ENCODE data around the gene DPP3. TPM values are rescaled to one million over a fixed set of nuclear protein-coding genes. Genes with fewer than 3 reads are reported as not detected.
"Not testable (repeated sequence)": the region's sequence is repeated elsewhere in the genome, so short reads cannot be mapped to it uniquely, and the experiment has no call there.

The DPP3 gene
- total RNA-seq, 1 donor from 2014 or later, result 102 TPM

- Mint-ChIP-seq H3K4me1 (ENCODE audit: low read depth) (no peaks in the 10 kb centered on the region), H3K36me3 (ENCODE audit: low read depth) (peaks cover 15% of the 10 kb centered on the region), H3K9me3 (no peaks in the 10 kb centered on the region), H3K27me3 (ENCODE audit: insufficient read depth) (no peaks in the 10 kb centered on the region), H3K4me3 (no peak overlapping the region), H3K27ac (no peak overlapping the region)
- DNase-seq (ENCODE audit: low spot score), result no peak
- intact Hi-C loops (cut with micrococcal nuclease), result no loop called here
Measured at GRCh38 chr11:66532784-66533183, 52.5 kb downstream of the DPP3 start.

DNA sequence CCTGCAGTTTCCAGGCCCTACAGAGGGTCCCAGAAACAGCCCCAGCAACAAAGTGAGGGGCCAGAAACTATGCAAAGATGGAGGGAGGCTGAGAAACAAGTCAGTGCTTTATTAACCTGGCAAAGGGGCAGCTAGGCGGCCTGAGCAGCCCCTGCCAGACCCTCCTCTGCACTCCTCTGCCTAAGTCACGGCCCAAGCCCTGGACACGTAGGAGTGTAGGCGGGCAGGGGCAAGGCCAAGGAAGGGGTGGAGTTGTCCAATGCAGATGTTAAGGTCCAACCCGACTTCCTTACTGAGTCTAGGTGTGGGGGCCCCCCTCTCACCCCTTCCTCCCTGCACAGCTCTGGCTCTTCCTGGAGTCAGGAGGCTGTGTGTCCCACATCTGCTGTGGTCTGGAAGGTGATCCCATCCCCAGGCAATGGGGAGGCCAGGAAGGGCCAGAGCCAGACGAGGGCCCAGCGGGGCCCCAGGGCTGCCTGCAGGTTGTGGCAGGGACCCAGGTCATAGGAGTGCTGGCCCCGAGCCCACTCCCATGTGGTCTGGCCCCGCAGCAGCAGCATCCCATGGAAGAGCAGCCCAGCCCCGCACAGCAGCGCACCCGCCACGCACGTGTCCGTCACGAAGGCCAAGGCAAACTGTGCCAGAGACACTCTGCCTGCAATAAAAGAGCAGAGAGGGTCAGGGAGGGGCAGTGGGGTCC is 59.1 kb downstream of the DPP3 start:
- H3K27ac Mint-ChIP-seq, result no peak overlapping the region
- H3K4me1 Mint-ChIP-seq (ENCODE audit: low read depth), result peaks cover 20% of the 10 kb centered on the region
- intact Hi-C loops (cut with micrococcal nuclease), result no loop called here
- no peak overlapping the region for H3K4me3 Mint-ChIP-seq
- no peaks in the 10 kb centered on the region for H3K9me3 Mint-ChIP-seq
- no peaks in the 10 kb centered on the region for H3K27me3 Mint-ChIP-seq (ENCODE audit: insufficient read depth)
- H3K36me3 Mint-ChIP-seq (ENCODE audit: low read depth), result peaks cover 31% of the 10 kb centered on the region
- DNase-seq (ENCODE audit: low spot score), result no peak

DNA sequence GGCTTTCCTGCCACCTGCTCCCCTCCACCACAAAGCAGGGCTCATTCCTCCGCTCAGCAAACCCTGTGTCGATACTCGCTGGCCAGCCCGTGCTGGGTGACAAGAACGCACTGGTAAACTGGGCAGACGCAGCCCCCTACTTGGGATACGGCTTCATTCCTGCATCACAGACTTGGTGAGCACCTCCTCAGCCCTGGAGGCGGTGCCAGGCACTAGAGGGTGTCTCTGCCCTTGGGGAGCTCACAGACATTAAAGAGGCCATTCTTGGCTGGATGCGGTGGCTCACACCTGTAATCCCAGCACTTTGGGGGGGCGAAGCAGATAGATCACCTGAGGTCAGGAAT is 59.6 kb downstream of the DPP3 start:
- peaks cover 31% of the 10 kb centered on the region for H3K36me3 Mint-ChIP-seq (ENCODE audit: low read depth)
- H3K27me3 Mint-ChIP-seq (ENCODE audit: insufficient read depth), result no peaks in the 10 kb centered on the region
- no peaks in the 10 kb centered on the region for H3K9me3 Mint-ChIP-seq
- H3K4me3 Mint-ChIP-seq, result no peak overlapping the region
- DNase-seq (ENCODE audit: low spot score), result no peak
- peaks cover 23% of the 10 kb centered on the region for H3K4me1 Mint-ChIP-seq (ENCODE audit: low read depth)
- no peak overlapping the region for H3K27ac Mint-ChIP-seq
- intact Hi-C loops (cut with micrococcal nuclease), result no loop called here

DNA sequence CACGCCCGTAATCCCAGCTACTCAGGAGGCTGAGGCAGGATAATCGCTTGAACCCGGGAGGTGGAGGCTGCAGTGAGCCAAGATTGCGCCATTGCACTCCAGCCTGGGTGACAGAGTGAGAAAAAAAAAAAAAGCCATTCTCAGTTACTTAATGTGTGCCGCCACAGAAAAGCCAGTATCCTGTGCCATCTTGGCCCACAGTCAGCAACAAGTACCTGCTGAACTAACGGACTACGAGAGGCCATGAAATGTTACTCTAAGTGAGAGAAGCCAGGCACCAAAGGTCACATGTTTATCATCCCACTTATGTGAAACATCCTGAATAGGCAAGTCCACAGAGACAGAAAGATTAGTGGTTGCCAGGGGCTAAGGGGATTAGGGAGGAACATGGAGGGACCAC is 60.4 kb downstream of the DPP3 start:
- H3K9me3 Mint-ChIP-seq; intact Hi-C loops (cut with micrococcal nuclease); H3K27ac Mint-ChIP-seq; H3K27me3 Mint-ChIP-seq (ENCODE audit: insufficient read depth); H3K4me3 Mint-ChIP-seq; DNase-seq (ENCODE audit: low spot score): not testable (repeated sequence)
- peaks cover 29% of the 10 kb centered on the region for H3K36me3 Mint-ChIP-seq (ENCODE audit: low read depth)
- H3K4me1 Mint-ChIP-seq (ENCODE audit: low read depth), result peaks cover 28% of the 10 kb centered on the region

DNA sequence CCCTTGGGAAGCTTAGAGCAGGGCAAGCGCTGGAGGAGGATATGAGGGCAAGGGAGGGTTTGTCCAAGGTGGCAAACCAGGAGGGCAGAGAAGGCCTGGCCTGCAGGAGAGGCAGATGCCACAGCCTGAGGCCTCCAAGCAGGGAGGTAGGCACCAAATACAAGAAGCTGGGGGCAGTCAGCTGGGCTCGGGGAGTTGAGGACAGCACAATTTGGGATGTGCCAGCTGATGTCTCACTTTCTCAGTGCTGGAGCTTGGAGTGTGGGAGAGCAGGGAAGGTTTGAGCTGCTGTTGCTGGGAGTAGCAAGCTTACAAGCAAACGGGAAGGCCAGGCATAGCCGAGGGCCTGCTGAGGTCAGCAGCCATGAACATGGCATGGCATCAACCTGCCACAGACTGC is 61.7 kb downstream of the DPP3 start:
- no peak for DNase-seq (ENCODE audit: low spot score)
- no peak overlapping the region for H3K4me3 Mint-ChIP-seq
- H3K27ac Mint-ChIP-seq, result no peak overlapping the region
- H3K9me3 Mint-ChIP-seq, result no peaks in the 10 kb centered on the region
- intact Hi-C loops (cut with micrococcal nuclease), result no loop called here
- no peaks in the 10 kb centered on the region for H3K27me3 Mint-ChIP-seq (ENCODE audit: insufficient read depth)
- peaks cover 28% of the 10 kb centered on the region for H3K4me1 Mint-ChIP-seq (ENCODE audit: low read depth)
- H3K36me3 Mint-ChIP-seq (ENCODE audit: low read depth), result peaks cover 26% of the 10 kb centered on the region

DNA sequence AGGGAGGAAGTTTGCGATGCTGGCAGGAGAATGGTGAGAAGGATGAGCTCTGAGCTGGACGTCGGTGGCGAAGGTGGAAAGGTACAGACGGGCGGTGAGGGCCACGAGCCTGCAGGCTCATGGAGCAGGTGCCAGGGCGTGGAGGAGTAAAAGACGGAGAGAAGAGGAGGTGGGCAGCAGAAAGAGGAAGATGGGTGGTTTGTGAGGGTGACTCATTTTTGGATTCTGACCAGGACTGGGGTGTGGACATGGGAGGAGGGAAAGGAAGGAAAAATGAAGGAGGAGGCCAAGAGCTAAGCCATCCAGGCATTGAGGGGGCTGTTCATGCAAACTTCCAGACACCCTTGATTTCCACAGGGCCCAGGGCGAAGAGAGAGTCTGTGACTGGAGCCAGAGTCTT is 62.1 kb downstream of the DPP3 start:
- H3K27me3 Mint-ChIP-seq (ENCODE audit: insufficient read depth), result no peaks in the 10 kb centered on the region
- H3K4me3 Mint-ChIP-seq, result no peak overlapping the region
- H3K9me3 Mint-ChIP-seq, result no peaks in the 10 kb centered on the region
- no peak for DNase-seq (ENCODE audit: low spot score)
- H3K36me3 Mint-ChIP-seq (ENCODE audit: low read depth), result peaks cover 26% of the 10 kb centered on the region
- intact Hi-C loops (cut with micrococcal nuclease), result no loop called here
- no peak overlapping the region for H3K27ac Mint-ChIP-seq
- peaks cover 28% of the 10 kb centered on the region for H3K4me1 Mint-ChIP-seq (ENCODE audit: low read depth)

GRCh38 chr11:66543263-66544107 is 63.3 kb downstream of the DPP3 start:
- DNase-seq (ENCODE audit: low spot score), result peak; percentile 28
- Mint-ChIP-seq H3K4me1 (ENCODE audit: low read depth) (peaks cover 28% of the 10 kb centered on the region), H3K9me3 (no peaks in the 10 kb centered on the region), H3K4me3 (peak overlapping the region; percentile 56), H3K27me3 (ENCODE audit: insufficient read depth) (no peaks in the 10 kb centered on the region), H3K36me3 (ENCODE audit: low read depth) (peaks cover 25% of the 10 kb centered on the region), H3K27ac (peak overlapping the region; percentile 86)
- intact Hi-C loops (cut with micrococcal nuclease), result no loop called here

GRCh38 chr11:66544952-66545351 is 64.7 kb downstream of the DPP3 start:
- Mint-ChIP-seq H3K4me3 (peak overlapping the region; percentile 88), H3K4me1 (ENCODE audit: low read depth) (peaks cover 28% of the 10 kb centered on the region), H3K36me3 (ENCODE audit: low read depth) (peaks cover 20% of the 10 kb centered on the region)
- H3K27me3 Mint-ChIP-seq (ENCODE audit: insufficient read depth); H3K27ac Mint-ChIP-seq; H3K9me3 Mint-ChIP-seq; intact Hi-C loops (cut with micrococcal nuclease); DNase-seq (ENCODE audit: low spot score): not testable (repeated sequence)

DNA sequence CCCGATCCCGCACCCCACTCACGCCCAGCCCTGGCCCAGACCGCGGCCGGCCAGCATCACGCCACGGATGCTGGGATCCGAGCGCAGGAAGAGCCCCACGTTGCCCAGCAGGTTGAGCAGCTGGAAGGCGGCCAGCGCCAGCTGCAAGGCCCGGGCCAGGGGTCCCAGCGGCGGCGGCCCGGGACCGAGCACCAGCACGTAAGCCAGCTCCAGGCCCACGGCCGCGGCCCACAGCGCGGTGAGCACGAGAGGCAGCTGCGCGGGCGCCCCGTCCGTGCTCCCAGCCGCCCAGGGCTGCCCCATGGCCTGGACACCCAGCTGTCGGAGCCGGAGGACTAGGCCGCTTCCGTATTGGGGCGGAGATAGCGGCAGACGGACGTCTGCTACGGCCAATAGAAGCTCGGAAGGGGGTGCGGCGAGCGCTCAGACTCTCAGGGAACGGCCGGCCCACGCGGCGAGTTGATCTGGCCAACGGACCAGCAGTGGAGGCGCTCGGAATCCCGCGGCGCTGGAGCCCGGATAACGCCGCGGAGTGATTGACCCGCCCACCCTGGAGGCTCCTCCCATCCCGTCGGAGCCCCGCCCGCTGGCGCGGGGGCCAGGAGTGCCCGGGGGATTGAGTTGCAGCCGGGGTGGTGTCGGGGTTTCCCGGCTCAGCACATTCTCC is 65.6 kb downstream of the DPP3 start, which contains the start of gene ZDHHC24:
Gene ZDHHC24, minus strand, starts transcription at position 348 of the 667 bp plus-strand sequence. Its CDS starts 45 bp downstream, at position 303.
- H3K27me3 Mint-ChIP-seq (ENCODE audit: insufficient read depth), result peaks cover 10% of the 10 kb centered on the region
- peak within 1 kb of the TSS; percentile 88 for H3K4me3 Mint-ChIP-seq
- peak; percentile 86 for DNase-seq (ENCODE audit: low spot score)
- intact Hi-C loops (cut with micrococcal nuclease), result loop anchor here (1.0 kb wide), 11 partner anchors 13 to 198 kb away; partner anchors contain the start of genes BBS1, CCDC87, CCS and CTSF
- peaks cover 20% of the 10 kb centered on the region for H3K36me3 Mint-ChIP-seq (ENCODE audit: low read depth)
- peak within 1 kb of the TSS; percentile 47 for H3K27ac Mint-ChIP-seq
- H3K9me3 Mint-ChIP-seq, result no peaks in the 10 kb centered on the region
- peaks cover 28% of the 10 kb centered on the region for H3K4me1 Mint-ChIP-seq (ENCODE audit: low read depth)

DNA sequence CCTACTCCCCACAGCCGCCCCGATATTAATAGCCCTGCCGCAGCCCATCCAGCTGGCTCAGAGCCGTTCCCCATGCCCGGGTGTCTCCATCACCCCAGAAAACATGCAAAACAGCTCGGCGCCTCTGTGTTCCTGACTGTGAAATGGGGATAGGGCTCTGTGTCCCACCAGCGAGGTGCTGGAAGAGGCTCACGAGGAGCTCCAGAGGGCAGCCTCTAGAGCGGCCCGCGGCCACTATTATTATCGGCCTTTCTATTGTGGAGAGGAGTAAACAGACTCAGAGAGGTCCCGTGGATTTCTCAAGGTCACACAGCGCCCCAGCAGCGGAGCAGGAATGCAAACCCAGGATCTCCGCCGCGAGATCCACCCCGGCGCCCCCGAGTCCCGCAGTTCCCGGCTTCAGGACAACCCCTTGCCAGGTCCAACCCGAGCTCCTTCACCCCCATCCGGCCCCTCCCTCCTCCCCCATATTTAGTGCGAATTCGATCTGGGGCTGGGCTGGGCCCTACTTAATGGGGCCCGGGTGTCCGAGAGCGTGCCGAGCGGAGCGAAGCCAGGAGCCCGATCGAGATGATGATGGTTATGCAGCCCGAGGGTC is 66.2 kb downstream of the DPP3 start, which contains the start of gene ACTN3:
Gene ACTN3, plus strand, starts transcription at position 536 of the 598 bp plus-strand sequence. Its CDS starts 35 bp downstream, at position 571.
- Mint-ChIP-seq H3K27me3 (ENCODE audit: insufficient read depth) (peaks cover 10% of the 10 kb centered on the region), H3K36me3 (ENCODE audit: low read depth) (peaks cover 17% of the 10 kb centered on the region), H3K4me3 (peak within 1 kb of the TSS; percentile 88), H3K9me3 (no peaks in the 10 kb centered on the region), H3K4me1 (ENCODE audit: low read depth) (peaks cover 26% of the 10 kb centered on the region), H3K27ac (peak within 1 kb of the TSS; percentile 47)
- DNase-seq (ENCODE audit: low spot score), result no peak
- intact Hi-C loops (cut with micrococcal nuclease), result loop anchor here (1.0 kb wide), 11 partner anchors 13 to 198 kb away; partner anchors contain the start of genes BBS1, CCDC87, CCS and CTSF

- H3K27ac Mint-ChIP-seq, result no peak overlapping the region
- H3K36me3 Mint-ChIP-seq (ENCODE audit: low read depth), result peaks cover 11% of the 10 kb centered on the region
- peaks cover 10% of the 10 kb centered on the region for H3K27me3 Mint-ChIP-seq (ENCODE audit: insufficient read depth)
Measured at GRCh38 chr11:66546966-66547661, 66.9 kb downstream of the DPP3 start.

GRCh38 chr11:66547662-66548009 is 67.4 kb downstream of the DPP3 start:
- peaks cover 22% of the 10 kb centered on the region for H3K4me1 Mint-ChIP-seq (ENCODE audit: low read depth)

More at GRCh38 chr11:66546966-66547661, 66.9 kb downstream of the DPP3 start:
- intact Hi-C loops (cut with micrococcal nuclease), result loop anchor here (1.0 kb wide), 11 partner anchors 12 to 197 kb away; partner anchors contain the start of genes BBS1, CCDC87, CCS and CTSF
- Mint-ChIP-seq H3K4me1 (ENCODE audit: low read depth) (peaks cover 23% of the 10 kb centered on the region), H3K4me3 (no peak overlapping the region), H3K9me3 (no peaks in the 10 kb centered on the region)
- DNase-seq (ENCODE audit: low spot score), result no peak

More at GRCh38 chr11:66547662-66548009, 67.4 kb downstream of the DPP3 start:
- H3K27me3 Mint-ChIP-seq (ENCODE audit: insufficient read depth), result peaks cover 10% of the 10 kb centered on the region
- peaks cover 5% of the 10 kb centered on the region for H3K36me3 Mint-ChIP-seq (ENCODE audit: low read depth)
- no peaks in the 10 kb centered on the region for H3K9me3 Mint-ChIP-seq
- intact Hi-C loops (cut with micrococcal nuclease), result no loop called here
- peak overlapping the region; percentile 45 for H3K4me3 Mint-ChIP-seq
- H3K27ac Mint-ChIP-seq, result no peak overlapping the region
- DNase-seq (ENCODE audit: low spot score), result no peak

Measured in activated T-helper 1 cell treated with anti-CD3 and anti-CD28 coated beads, Interleukin-12 subunit alpha, Interleukin-12 subunit beta, Interleukin-2, Interleukin-4 antibody, amounts not matched to agents 30 ng/mL and 10 ng/mL and 1 ng/mL, durations not matched to agents 14 hours and 24 hours and 36 hours (primary cell).